Measurements from ENCODE around the gene LRFN2. TPM values are rescaled to one million over a fixed set of nuclear protein-coding genes. Genes with fewer than 3 reads are reported as not detected.
A peak's percentile ranks its signal among the peaks of the same experiment; 100 is the strongest.

Gene LRFN2
- total RNA-seq, 2 donors from 2014 or later: 0.29 to 0.50 TPM

- peaks cover 36 to 41% of the 10 kb centered on the region in 2 donors for H3K4me1 Mint-ChIP-seq (ENCODE audit: low read depth in 2 of 2)
- DNase-seq (ENCODE audit: low spot score) (no peak), ATAC-seq (no peak)
- H3K4me3 Mint-ChIP-seq: peak overlapping the region; percentile 1
- H3K36me3 Mint-ChIP-seq: no peaks in the 10 kb centered on the region
- H3K27me3 Mint-ChIP-seq: peaks cover 0 to 4% of the 10 kb centered on the region in 2 donors
- peak overlapping the region; percentile 5 to 23 for H3K27ac Mint-ChIP-seq
- no peaks in the 10 kb centered on the region for H3K9me3 Mint-ChIP-seq
Measured at GRCh38 chr6:40510442-40510841, 76.7 kb downstream of the LRFN2 start.

GRCh38 chr6:40509716-40510260 is 77.4 kb downstream of the LRFN2 start:
- Mint-ChIP-seq H3K9me3 (no peaks in the 10 kb centered on the region), H3K27me3 (peaks cover 0 to 4% of the 10 kb centered on the region in 2 donors), H3K27ac (peak overlapping the region in 1 of 2 donors; percentile 5), H3K36me3 (no peaks in the 10 kb centered on the region), H3K4me1 (ENCODE audit: low read depth in 2 of 2) (peaks cover 36 to 41% of the 10 kb centered on the region in 2 donors), H3K4me3 (peak overlapping the region; percentile 54)
- ATAC-seq: no peak
- no peak for DNase-seq (ENCODE audit: low spot score)

GRCh38 chr6:40509086-40509485 is 78.1 kb downstream of the LRFN2 start:
- DNase-seq (ENCODE audit: low spot score) (peak; percentile 74), ATAC-seq (peak; percentile 91 to 96)
- Mint-ChIP-seq H3K4me1 (ENCODE audit: low read depth in 2 of 2) (peaks cover 36 to 41% of the 10 kb centered on the region in 2 donors), H3K4me3 (peak overlapping the region; percentile 54), H3K27me3 (peaks cover 0 to 4% of the 10 kb centered on the region in 2 donors), H3K36me3 (no peaks in the 10 kb centered on the region), H3K27ac (peak overlapping the region in 1 of 2 donors; percentile 56), H3K9me3 (no peaks in the 10 kb centered on the region)

- no peaks in the 10 kb centered on the region for H3K36me3 Mint-ChIP-seq
- H3K27me3 Mint-ChIP-seq: peaks cover 0 to 4% of the 10 kb centered on the region in 2 donors
- no peaks in the 10 kb centered on the region for H3K9me3 Mint-ChIP-seq
- H3K4me1 Mint-ChIP-seq (ENCODE audit: low read depth in 2 of 2): peaks cover 38 to 40% of the 10 kb centered on the region in 2 donors
- no peak overlapping the region for H3K27ac Mint-ChIP-seq
- H3K4me3 Mint-ChIP-seq: no peak overlapping the region
- ATAC-seq: no peak
- no peak for DNase-seq (ENCODE audit: low spot score)
Measured at GRCh38 chr6:40506954-40507353, 80.2 kb downstream of the LRFN2 start.

GRCh38 chr6:40505191-40505810 is 81.9 kb downstream of the LRFN2 start:
- no peak for ATAC-seq
- Mint-ChIP-seq H3K36me3 (no peaks in the 10 kb centered on the region), H3K27me3 (peaks cover 0 to 4% of the 10 kb centered on the region in 2 donors), H3K27ac (no peak overlapping the region), H3K4me3 (no peak overlapping the region), H3K9me3 (no peaks in the 10 kb centered on the region), H3K4me1 (ENCODE audit: low read depth in 2 of 2) (peaks cover 22 to 26% of the 10 kb centered on the region in 2 donors)
- DNase-seq (ENCODE audit: low spot score): no peak

- Mint-ChIP-seq H3K4me1 (ENCODE audit: low read depth in 2 of 2) (peaks cover 12 to 17% of the 10 kb centered on the region in 2 donors), H3K9me3 (no peaks in the 10 kb centered on the region), H3K36me3 (no peaks in the 10 kb centered on the region), H3K27ac (no peak overlapping the region), H3K4me3 (no peak overlapping the region), H3K27me3 (peaks cover 0 to 2% of the 10 kb centered on the region in 2 donors)
- DNase-seq (ENCODE audit: low spot score): no peak
- no peak for ATAC-seq
Measured at GRCh38 chr6:40504274-40504673, 82.9 kb downstream of the LRFN2 start.

- Mint-ChIP-seq H3K4me1 (ENCODE audit: low read depth in 2 of 2) (peaks cover 0 to 5% of the 10 kb centered on the region in 2 donors), H3K4me3 (no peak overlapping the region), H3K27ac (no peak overlapping the region), H3K27me3 (no peaks in the 10 kb centered on the region), H3K36me3 (no peaks in the 10 kb centered on the region), H3K9me3 (no peaks in the 10 kb centered on the region)
- ATAC-seq: no peak
- no peak for DNase-seq (ENCODE audit: low spot score)
Measured at GRCh38 chr6:40500227-40500626, 86.9 kb downstream of the LRFN2 start.

GRCh38 chr6:40499215-40499614 is 87.9 kb downstream of the LRFN2 start:
- no peaks in the 10 kb centered on the region for H3K27me3 Mint-ChIP-seq
- DNase-seq (ENCODE audit: low spot score): no peak
- H3K9me3 Mint-ChIP-seq: no peaks in the 10 kb centered on the region
- H3K27ac Mint-ChIP-seq: no peak overlapping the region
- H3K4me3 Mint-ChIP-seq: no peak overlapping the region
- H3K4me1 Mint-ChIP-seq (ENCODE audit: low read depth in 2 of 2): peaks cover 0 to 5% of the 10 kb centered on the region in 2 donors
- no peak for ATAC-seq
- no peaks in the 10 kb centered on the region for H3K36me3 Mint-ChIP-seq

- no peaks in the 10 kb centered on the region for H3K27me3 Mint-ChIP-seq
- H3K36me3 Mint-ChIP-seq: no peaks in the 10 kb centered on the region
- ATAC-seq (no peak), DNase-seq (ENCODE audit: low spot score) (no peak)
- H3K9me3 Mint-ChIP-seq: no peaks in the 10 kb centered on the region
- H3K4me1 Mint-ChIP-seq (ENCODE audit: low read depth in 2 of 2): peaks cover 0 to 5% of the 10 kb centered on the region in 2 donors
- no peak overlapping the region for H3K27ac Mint-ChIP-seq
- H3K4me3 Mint-ChIP-seq: no peak overlapping the region
Measured at GRCh38 chr6:40498148-40498547, 89.0 kb downstream of the LRFN2 start.

- H3K27me3 Mint-ChIP-seq: peaks cover 0 to 9% of the 10 kb centered on the region in 2 donors
- no peak for ATAC-seq
- no peaks in the 10 kb centered on the region for H3K9me3 Mint-ChIP-seq
- no peaks in the 10 kb centered on the region for H3K36me3 Mint-ChIP-seq
- H3K4me1 Mint-ChIP-seq (ENCODE audit: low read depth in 2 of 2): no peaks in the 10 kb centered on the region
- no peak for DNase-seq (ENCODE audit: low spot score)
- H3K4me3 Mint-ChIP-seq: no peak overlapping the region
- no peak overlapping the region for H3K27ac Mint-ChIP-seq
Measured at GRCh38 chr6:40492187-40492586, 95.0 kb downstream of the LRFN2 start.

- Mint-ChIP-seq H3K4me3 (no peak overlapping the region), H3K27ac (no peak overlapping the region), H3K9me3 (no peaks in the 10 kb centered on the region), H3K36me3 (no peaks in the 10 kb centered on the region), H3K27me3 (peaks cover 0 to 9% of the 10 kb centered on the region in 2 donors), H3K4me1 (ENCODE audit: low read depth in 2 of 2) (no peaks in the 10 kb centered on the region)
- DNase-seq (ENCODE audit: low spot score) (no peak), ATAC-seq (no peak)
Measured at GRCh38 chr6:40490508-40490907, 96.7 kb downstream of the LRFN2 start.

GRCh38 chr6:40489798-40490197 is 97.4 kb downstream of the LRFN2 start:
- no peak overlapping the region for H3K27ac Mint-ChIP-seq
- H3K4me1 Mint-ChIP-seq (ENCODE audit: low read depth in 2 of 2): peaks cover 0 to 2% of the 10 kb centered on the region in 2 donors
- no peak overlapping the region for H3K4me3 Mint-ChIP-seq
- DNase-seq (ENCODE audit: low spot score) (no peak), ATAC-seq (peak in 1 of 2 donors; percentile 9)
- peaks cover 0 to 9% of the 10 kb centered on the region in 2 donors for H3K27me3 Mint-ChIP-seq
- no peaks in the 10 kb centered on the region for H3K9me3 Mint-ChIP-seq
- H3K36me3 Mint-ChIP-seq: no peaks in the 10 kb centered on the region

GRCh38 chr6:40486576-40486975 is 100.6 kb downstream of the LRFN2 start:
- Mint-ChIP-seq H3K36me3 (no peaks in the 10 kb centered on the region), H3K4me3 (no peak overlapping the region), H3K27ac (no peak overlapping the region), H3K27me3 (peaks cover 0 to 11% of the 10 kb centered on the region in 2 donors), H3K4me1 (ENCODE audit: low read depth in 2 of 2) (peaks cover 4 to 7% of the 10 kb centered on the region in 2 donors), H3K9me3 (no peaks in the 10 kb centered on the region)
- no peak for DNase-seq (ENCODE audit: low spot score)
- ATAC-seq: no peak

- ATAC-seq: no peak
- Mint-ChIP-seq H3K27me3 (peaks cover 0 to 11% of the 10 kb centered on the region in 2 donors), H3K36me3 (no peaks in the 10 kb centered on the region), H3K4me1 (ENCODE audit: low read depth in 2 of 2) (peaks cover 4 to 7% of the 10 kb centered on the region in 2 donors), H3K27ac (no peak overlapping the region), H3K9me3 (no peaks in the 10 kb centered on the region), H3K4me3 (no peak overlapping the region)
- no peak for DNase-seq (ENCODE audit: low spot score)
Measured at GRCh38 chr6:40485795-40486194, 101.4 kb downstream of the LRFN2 start.

Measured in natural killer cell treated with Interleukin-12 subunit alpha and Interleukin-12 subunit beta and Interleukin-15 and Interleukin-18, amount 100 ng/mL, for 72 hours (primary cell).